ENCODE results near the gene YTHDC2. TPM values are rescaled to one million over a fixed set of nuclear protein-coding genes. Genes with fewer than 3 reads are reported as not detected.

The YTHDC2 gene
- total RNA-seq, 2 donors from 2014 or later, result 22.2 to 29.7 TPM

- ATAC-seq (no peak), DNase-seq (ENCODE audit: low spot score in 2 of 2) (no peak)
- peaks cover 4 to 11% of the 10 kb centered on the region in 2 donors for H3K36me3 Mint-ChIP-seq
- no peaks in the 10 kb centered on the region for H3K9me3 Mint-ChIP-seq
- H3K27ac Mint-ChIP-seq, result no peak overlapping the region
Observed at GRCh38 chr5:113508756-113509155, 4.7 kb upstream of the YTHDC2 start.

- DNase-seq (ENCODE audit: low spot score in 2 of 2) (no peak), ATAC-seq (no peak)
- Mint-ChIP-seq H3K36me3 (peaks cover 10 to 17% of the 10 kb centered on the region in 2 donors), H3K27ac (no peak overlapping the region), H3K9me3 (no peaks in the 10 kb centered on the region)
Observed at GRCh38 chr5:113510836-113511451, 2.5 kb upstream of the YTHDC2 start.

- no peak for ATAC-seq
Observed at GRCh38 chr5:113512341-113512740, 1.2 kb upstream of the YTHDC2 start.

GRCh38 chr5:113514289-113514635 is 768 bp downstream of the YTHDC2 start:
- ATAC-seq, result no peak
- H3K36me3 Mint-ChIP-seq, result peaks cover 10 to 28% of the 10 kb centered on the region in 2 donors
- H3K9me3 Mint-ChIP-seq, result no peaks in the 10 kb centered on the region
- peak overlapping the region; percentile 93 to 96 for H3K27ac Mint-ChIP-seq
- no peak for DNase-seq (ENCODE audit: low spot score in 2 of 2)

More at GRCh38 chr5:113512341-113512740, 1.2 kb upstream of the YTHDC2 start:
- peaks cover 10 to 17% of the 10 kb centered on the region in 2 donors for H3K36me3 Mint-ChIP-seq
- DNase-seq (ENCODE audit: low spot score in 2 of 2), result no peak
- H3K27ac Mint-ChIP-seq, result peak overlapping the region in 1 of 2 donors; percentile 93
- no peaks in the 10 kb centered on the region for H3K9me3 Mint-ChIP-seq

GRCh38 chr5:113518884-113519283 is 5.4 kb downstream of the YTHDC2 start:
- DNase-seq (ENCODE audit: low spot score in 2 of 2), result no peak
- ATAC-seq, result no peak
- no peaks in the 10 kb centered on the region for H3K9me3 Mint-ChIP-seq
- H3K36me3 Mint-ChIP-seq, result peaks cover 12 to 25% of the 10 kb centered on the region in 2 donors
- no peak overlapping the region for H3K27ac Mint-ChIP-seq

GRCh38 chr5:113519412-113519811 is 5.9 kb downstream of the YTHDC2 start:
- peaks cover 9 to 22% of the 10 kb centered on the region in 2 donors for H3K36me3 Mint-ChIP-seq
- peak overlapping the region in 1 of 2 donors; percentile 32 for H3K27ac Mint-ChIP-seq
- DNase-seq (ENCODE audit: low spot score in 2 of 2) (no peak), ATAC-seq (no peak)
- no peaks in the 10 kb centered on the region for H3K9me3 Mint-ChIP-seq

- peaks cover 6 to 19% of the 10 kb centered on the region in 2 donors for H3K36me3 Mint-ChIP-seq
- no peaks in the 10 kb centered on the region for H3K9me3 Mint-ChIP-seq
- H3K27ac Mint-ChIP-seq, result peak overlapping the region in 1 of 2 donors; percentile 73
- peak in 1 of 2 donors; percentile 17 for DNase-seq (ENCODE audit: low spot score in 2 of 2)
- ATAC-seq, result peak; percentile 93 to 97
Observed at GRCh38 chr5:113520429-113520828, 6.9 kb downstream of the YTHDC2 start.

GRCh38 chr5:113520899-113521298 is 7.4 kb downstream of the YTHDC2 start:
- DNase-seq (ENCODE audit: low spot score in 2 of 2) (no peak), ATAC-seq (no peak)
- peaks cover 6 to 19% of the 10 kb centered on the region in 2 donors for H3K36me3 Mint-ChIP-seq
- peak overlapping the region in 1 of 2 donors; percentile 73 for H3K27ac Mint-ChIP-seq
- no peaks in the 10 kb centered on the region for H3K9me3 Mint-ChIP-seq

- ATAC-seq (no peak), DNase-seq (ENCODE audit: low spot score in 2 of 2) (no peak)
- H3K36me3 Mint-ChIP-seq, result peaks cover 6 to 18% of the 10 kb centered on the region in 2 donors
- no peaks in the 10 kb centered on the region for H3K9me3 Mint-ChIP-seq
- no peak overlapping the region for H3K27ac Mint-ChIP-seq
Observed at GRCh38 chr5:113523168-113523567, 9.7 kb downstream of the YTHDC2 start.

GRCh38 chr5:113524927-113525326 is 11.4 kb downstream of the YTHDC2 start:
- no peak overlapping the region for H3K27ac Mint-ChIP-seq

GRCh38 chr5:113526421-113526820 is 12.9 kb downstream of the YTHDC2 start:
- H3K9me3 Mint-ChIP-seq, result peaks cover 5 to 10% of the 10 kb centered on the region in 2 donors
- ATAC-seq (no peak), DNase-seq (ENCODE audit: low spot score in 2 of 2) (no peak)
- H3K36me3 Mint-ChIP-seq, result peaks cover 12 to 13% of the 10 kb centered on the region in 2 donors
- no peak overlapping the region for H3K27ac Mint-ChIP-seq

More at GRCh38 chr5:113524927-113525326, 11.4 kb downstream of the YTHDC2 start:
- DNase-seq (ENCODE audit: low spot score in 2 of 2) (no peak), ATAC-seq (peak; percentile 32 to 51)
- Mint-ChIP-seq H3K9me3 (no peaks in the 10 kb centered on the region), H3K36me3 (peaks cover 6 to 7% of the 10 kb centered on the region in 2 donors)

- peaks cover 5 to 10% of the 10 kb centered on the region in 2 donors for H3K9me3 Mint-ChIP-seq
- H3K36me3 Mint-ChIP-seq, result peaks cover 12 to 24% of the 10 kb centered on the region in 2 donors
- ATAC-seq (no peak), DNase-seq (ENCODE audit: low spot score in 2 of 2) (no peak)
- H3K27ac Mint-ChIP-seq, result no peak overlapping the region
Observed at GRCh38 chr5:113527746-113528145, 14.3 kb downstream of the YTHDC2 start.

- ATAC-seq (no peak), DNase-seq (ENCODE audit: low spot score in 2 of 2) (no peak)
- Mint-ChIP-seq H3K36me3 (peaks cover 12 to 39% of the 10 kb centered on the region in 2 donors), H3K9me3 (peaks cover 5 to 10% of the 10 kb centered on the region in 2 donors), H3K27ac (no peak overlapping the region)
Observed at GRCh38 chr5:113531481-113532159, 18.1 kb downstream of the YTHDC2 start.

GRCh38 chr5:113538313-113538712 is 24.8 kb downstream of the YTHDC2 start:
- H3K36me3 Mint-ChIP-seq, result peaks cover 10 to 18% of the 10 kb centered on the region in 2 donors
- H3K27ac Mint-ChIP-seq, result no peak overlapping the region
- ATAC-seq (no peak), DNase-seq (ENCODE audit: low spot score in 2 of 2) (no peak)
- no peaks in the 10 kb centered on the region for H3K9me3 Mint-ChIP-seq

GRCh38 chr5:113546703-113547183 is 33.2 kb downstream of the YTHDC2 start:
- Mint-ChIP-seq H3K27ac (no peak overlapping the region), H3K36me3 (peaks cover 16 to 18% of the 10 kb centered on the region in 2 donors), H3K9me3 (no peaks in the 10 kb centered on the region)
- ATAC-seq, result no peak
- no peak for DNase-seq (ENCODE audit: low spot score in 2 of 2)

- Mint-ChIP-seq H3K36me3 (peaks cover 15 to 21% of the 10 kb centered on the region in 2 donors), H3K9me3 (no peaks in the 10 kb centered on the region), H3K27ac (no peak overlapping the region)
- ATAC-seq (no peak), DNase-seq (ENCODE audit: low spot score in 2 of 2) (no peak)
Observed at GRCh38 chr5:113548396-113548795, 34.9 kb downstream of the YTHDC2 start.

- no peak overlapping the region for H3K27ac Mint-ChIP-seq
- peaks cover 10 to 12% of the 10 kb centered on the region in 2 donors for H3K36me3 Mint-ChIP-seq
- no peak for ATAC-seq
- DNase-seq (ENCODE audit: low spot score in 2 of 2), result no peak
- H3K9me3 Mint-ChIP-seq, result no peaks in the 10 kb centered on the region
Observed at GRCh38 chr5:113552137-113552536, 38.6 kb downstream of the YTHDC2 start.

Measured in activated naive CD4-positive, alpha-beta T cell treated with anti-CD3 and anti-CD28 coated beads, Interleukin-2, amount 50 U/mL, for 72 hours (primary cell).